T follicular helper cell (primary cell): Measurements from ENCODE around the gene OSBPL5.
"Not testable (repeated sequence)": the region's sequence is repeated elsewhere in the genome, so short reads cannot be mapped to it uniquely, and the experiment has no call there.

ENCODE experiments used
- DNase-seq: peaks from one replicate; pipeline ENCODE4 v3.0.0-alpha.2; 2020; ENCODE audit warnings: low read depth

The OSBPL5 gene

DNA sequence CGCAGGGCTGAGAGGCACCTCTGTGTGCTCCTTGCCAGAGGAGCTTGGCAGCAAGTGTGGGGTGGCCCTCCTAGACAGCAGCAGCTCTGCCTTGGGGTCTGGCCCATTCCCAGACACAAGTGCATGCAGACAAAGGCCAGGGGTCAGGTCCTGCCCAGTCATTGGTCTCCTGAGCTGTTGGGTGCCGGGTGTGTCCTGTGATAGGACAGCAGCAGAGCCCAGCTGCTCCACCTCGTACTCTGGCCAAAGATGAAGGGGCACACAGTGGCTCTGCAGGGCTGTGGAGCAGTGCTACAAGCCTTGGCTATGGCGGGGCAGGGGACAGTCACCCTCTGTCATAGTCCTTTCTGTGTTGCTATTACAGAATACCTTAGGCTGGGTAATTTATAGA is 17.3 kb upstream of the OSBPL5 start:
- no peak for DNase-seq

GRCh38 chr11:3181725-3182461 is 16.8 kb upstream of the OSBPL5 start:
- no peak for DNase-seq

- DNase-seq: no peak
These were observed 15.8 kb upstream of the OSBPL5 start for GRCh38 chr11:3180869-3181268.

DNA sequence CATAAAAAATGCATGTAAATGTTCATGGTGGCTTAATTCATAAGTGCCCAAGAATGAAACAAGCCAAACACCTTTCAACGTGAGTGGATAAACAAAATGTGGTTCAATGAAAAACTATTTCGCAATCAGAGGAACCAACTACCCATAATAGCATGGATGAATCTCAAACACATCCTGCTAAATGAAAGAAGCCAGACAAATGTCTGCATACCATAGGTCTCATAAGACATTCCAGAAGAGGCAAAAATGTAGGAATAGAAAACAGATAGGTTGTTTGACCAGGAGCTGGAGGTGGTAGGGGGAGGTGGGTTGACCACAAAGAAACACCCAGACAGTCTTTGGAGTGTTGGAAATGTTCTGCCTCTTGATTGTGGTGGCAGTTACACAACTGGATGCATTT is 13.2 kb upstream of the OSBPL5 start:
- DNase-seq: no peak

DNA sequence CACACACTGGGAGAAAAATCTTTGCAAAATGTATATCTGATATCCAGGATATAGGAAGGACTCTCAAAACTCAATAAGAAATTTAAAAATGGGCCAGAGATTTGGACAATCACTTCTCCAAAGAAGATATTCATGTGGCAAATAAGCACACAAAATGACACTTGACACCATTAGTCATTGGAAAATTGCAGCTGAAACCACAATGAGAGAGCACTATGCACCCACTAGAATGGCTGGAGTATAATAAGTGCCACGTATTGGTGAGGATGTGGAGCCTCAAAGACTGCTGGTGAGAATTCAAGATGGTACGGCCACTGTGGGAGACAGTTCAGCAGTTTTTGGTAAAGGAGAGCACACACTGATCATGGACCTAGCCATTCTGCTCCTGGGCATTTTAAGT is 12.8 kb upstream of the OSBPL5 start:
- DNase-seq: no peak

DNA sequence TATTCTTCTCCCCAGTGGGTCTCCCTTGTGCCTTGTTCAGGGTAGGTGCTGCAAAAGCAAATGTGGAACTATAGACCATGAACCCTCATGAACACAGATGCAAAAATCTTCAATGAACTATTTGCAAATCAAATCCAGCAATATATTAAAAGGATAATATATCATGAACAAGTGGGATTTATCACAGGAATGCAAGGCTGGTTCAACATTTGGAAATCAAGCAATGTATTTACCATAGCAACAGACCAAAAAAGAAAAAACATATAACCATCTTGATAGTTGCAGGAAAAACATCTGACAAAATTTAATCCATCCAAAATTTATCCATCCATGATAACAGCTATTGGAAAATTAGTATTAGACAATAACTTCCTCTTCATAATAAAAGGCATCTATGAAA is 11.4 kb upstream of the OSBPL5 start:
- no peak for DNase-seq

DNA sequence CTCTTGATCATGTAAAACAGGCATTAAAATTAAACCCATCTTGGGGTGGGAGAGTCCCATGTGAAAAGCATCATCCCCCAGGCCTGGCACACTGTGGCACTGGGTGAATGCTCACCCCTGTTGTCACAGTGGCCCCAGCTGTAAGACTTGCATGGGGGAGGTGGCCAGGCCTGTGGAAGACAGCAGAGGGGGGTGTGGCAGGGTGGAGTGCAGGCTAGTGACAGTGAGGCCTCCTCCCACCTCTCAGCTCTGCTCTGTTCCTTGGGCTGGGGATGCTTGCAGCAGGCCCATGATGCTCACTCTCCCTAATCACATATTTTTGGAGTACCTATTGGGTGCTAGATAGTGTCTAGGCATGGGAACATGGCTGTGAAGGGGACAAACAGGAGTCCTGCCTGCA is 10.1 kb upstream of the OSBPL5 start:
- DNase-seq: no peak

- no peak for DNase-seq
These were observed 9.3 kb upstream of the OSBPL5 start for GRCh38 chr11:3174387-3174786.

GRCh38 chr11:3173795-3174194 is 8.7 kb upstream of the OSBPL5 start:
- DNase-seq: no peak

DNA sequence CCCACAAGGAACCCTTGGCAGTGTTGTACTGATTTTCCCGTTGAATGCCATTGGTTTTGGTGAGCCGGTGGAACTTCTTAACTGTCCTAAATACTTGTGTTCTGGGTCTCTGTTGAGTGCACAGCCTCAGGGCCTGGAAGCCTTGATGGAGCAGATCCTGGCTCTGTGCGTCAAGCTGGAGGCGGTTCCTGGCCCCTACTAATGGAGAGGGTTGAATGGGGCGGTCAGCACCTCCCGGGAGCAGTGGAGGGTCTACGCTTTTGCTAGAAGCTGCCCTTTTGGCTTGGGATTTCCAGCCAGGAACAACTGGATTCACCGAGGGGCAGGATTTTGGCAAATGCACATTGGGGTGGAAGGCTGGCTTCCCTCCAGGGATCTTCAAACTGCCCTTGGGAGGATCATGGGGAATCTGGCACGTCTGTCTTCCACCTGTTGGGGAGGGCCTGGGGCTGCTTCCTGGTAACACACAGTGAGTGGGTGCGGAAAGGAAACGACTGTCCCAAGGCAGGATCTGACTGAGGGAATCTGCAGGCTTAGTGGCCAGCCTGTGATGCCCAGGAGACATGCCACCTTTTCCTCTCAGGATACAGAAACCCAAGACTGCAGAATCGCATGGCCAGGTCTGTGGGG is 6.9 kb upstream of the OSBPL5 start:
- no peak for DNase-seq

GRCh38 chr11:3170756-3171650 is 5.9 kb upstream of the OSBPL5 start:
- no peak for DNase-seq

DNA sequence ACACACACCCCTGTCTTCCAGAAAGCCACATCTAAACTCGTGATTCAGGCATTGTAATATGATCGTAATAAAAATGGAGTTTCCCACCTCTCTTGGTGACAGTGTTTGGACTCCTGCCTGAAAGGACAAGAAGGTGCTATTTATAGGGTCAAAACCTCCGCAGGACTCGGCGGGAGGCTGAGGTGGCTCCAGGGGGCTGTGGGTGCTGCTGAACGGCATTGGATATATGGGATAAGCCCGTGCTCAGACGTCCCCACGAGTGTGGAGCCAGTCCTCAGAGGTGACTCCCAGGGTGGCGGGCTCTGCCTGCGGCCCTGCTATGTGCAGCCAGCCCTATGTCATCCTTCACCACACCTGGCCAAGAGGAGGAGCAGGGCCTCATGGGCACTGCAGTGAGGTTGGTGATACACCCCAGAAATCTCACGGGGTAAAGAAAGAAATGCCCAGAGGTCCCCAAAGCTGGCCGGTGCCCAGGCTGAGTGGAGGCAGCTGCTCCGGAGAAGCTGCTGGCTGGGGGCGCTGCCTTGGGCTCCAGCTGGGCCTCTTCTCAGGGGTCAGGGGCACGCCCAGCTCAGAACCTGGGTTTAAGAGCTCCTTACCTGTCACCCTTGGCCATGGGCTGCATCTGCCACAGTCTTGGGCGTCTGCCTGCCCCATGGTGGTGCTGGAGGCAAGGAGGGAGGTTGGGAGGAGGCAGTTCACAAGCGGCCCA is 5.1 kb upstream of the OSBPL5 start:
- no peak for DNase-seq

DNA sequence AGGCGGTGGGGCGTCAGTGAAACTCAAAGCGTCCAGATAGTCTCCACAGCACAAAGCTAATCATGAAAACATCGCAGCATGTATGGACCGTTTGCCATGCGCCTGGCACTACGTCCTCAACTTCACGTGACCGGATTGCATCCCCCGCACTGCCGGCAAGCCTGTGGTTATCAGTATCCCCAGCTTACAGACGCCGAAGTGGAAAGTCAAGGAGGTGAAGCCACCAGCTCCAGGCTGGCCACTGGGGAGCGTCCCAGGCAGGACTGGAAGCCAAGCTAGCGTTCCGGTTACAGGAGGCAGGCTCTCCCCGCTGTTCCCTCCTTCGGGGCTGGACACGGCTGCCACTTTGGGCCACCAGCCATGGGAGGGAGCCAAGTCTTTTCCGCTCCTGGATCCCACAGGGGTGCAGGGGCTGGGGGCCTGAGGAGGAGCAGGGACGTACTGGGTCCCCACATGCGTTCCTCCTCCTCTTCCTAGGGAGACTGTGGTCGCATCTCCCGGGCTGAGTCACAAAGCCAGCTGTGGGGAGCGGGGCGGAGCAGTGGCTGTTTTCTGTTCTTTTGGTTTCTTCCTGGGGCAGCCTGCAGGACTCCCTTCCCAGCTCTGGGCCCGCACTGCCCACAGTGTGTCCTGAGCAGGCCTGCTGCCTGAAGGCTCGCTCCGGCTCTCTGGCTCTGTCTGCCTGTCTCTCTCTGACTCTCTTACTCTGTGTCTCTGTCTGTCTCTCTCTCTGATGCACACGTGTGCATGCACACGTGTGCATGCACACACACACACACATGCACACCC is 4.3 kb upstream of the OSBPL5 start:
- DNase-seq: no peak

- not testable (repeated sequence) for DNase-seq
These were observed 3.7 kb upstream of the OSBPL5 start for GRCh38 chr11:3168742-3169254.

- no peak for DNase-seq
These were observed 2.3 kb upstream of the OSBPL5 start for GRCh38 chr11:3167143-3168119.

- no peak for DNase-seq
These were observed 1.4 kb upstream of the OSBPL5 start for GRCh38 chr11:3166268-3167142.

DNA sequence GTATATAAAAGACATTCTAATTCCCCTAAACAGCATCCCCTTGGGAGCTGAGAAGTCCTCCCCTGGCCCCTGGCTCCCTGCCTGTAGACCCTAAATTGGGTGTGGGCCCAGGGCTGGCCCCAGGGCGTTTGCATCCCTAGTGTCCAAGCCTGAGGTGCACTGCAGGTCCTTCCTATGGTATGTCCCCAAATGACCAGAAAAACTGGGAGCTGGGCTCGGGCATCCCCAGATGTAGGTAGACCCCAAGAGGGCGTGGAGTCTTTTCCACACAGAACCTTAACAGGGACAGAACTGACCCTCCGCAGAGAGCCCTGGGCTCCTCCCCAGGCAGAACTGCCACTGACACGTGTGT is 782 bp upstream of the OSBPL5 start:
- DNase-seq: no peak

DNA sequence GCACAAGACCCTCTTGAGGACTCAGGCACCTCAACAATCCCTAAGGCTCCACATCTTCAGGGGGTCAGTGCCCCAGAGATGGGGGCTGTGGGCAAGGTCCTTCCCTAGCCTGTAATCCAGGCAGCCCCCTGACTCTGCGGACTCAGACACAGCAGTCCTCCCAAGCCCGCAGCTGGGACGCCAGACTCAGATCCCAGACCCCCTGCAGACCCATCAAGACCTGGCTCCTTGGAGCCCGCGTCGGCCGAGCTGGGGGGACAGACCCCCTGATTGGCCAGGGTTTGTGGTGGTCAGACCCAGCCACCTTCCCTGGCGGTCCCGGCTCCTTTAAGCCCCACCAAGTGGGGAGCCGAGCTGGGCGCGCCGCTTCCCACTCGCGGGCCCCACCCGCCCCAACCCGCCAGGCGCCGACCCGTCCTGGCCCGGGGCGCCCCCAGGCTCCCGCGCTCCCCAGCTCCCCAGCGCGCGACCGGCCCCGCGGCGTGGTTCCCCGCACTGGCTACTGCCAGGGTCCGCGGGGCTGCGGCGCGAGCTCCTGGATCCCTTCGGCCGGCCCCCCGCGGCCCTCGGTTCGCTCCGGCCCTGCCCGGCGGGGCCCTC is 458 bp downstream of the OSBPL5 start:
- DNase-seq: no peak

DNA sequence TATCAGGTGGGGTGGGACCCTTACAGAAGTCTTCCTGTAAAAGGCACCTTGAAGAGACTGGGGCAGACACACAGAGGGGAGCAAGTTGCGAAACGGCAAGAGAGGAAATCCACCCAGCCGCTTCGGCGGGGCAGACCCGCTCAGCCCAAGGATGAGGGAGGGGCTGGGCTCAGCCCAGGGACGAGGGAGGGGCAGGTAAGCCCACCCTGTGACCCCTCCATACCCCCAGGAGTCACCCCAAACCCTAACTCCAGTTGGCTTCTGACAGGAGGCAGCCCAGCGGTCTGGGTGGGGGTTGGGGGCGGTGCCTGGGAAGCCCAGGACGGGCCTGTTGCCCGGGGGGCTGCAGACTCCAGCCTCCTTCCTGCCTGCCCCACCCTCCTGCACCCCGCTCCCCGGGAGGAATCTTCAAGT is 965 bp downstream of the OSBPL5 start:
- DNase-seq: no peak
